HepG2 (cell line): Measurements from ENCODE around the gene CLIP2. TPM values are rescaled to one million over a fixed set of nuclear protein-coding genes. Genes with fewer than 3 reads are reported as not detected.
A peak's percentile ranks its signal among the peaks of the same experiment; 100 is the strongest.

ENCODE experiments used
- CHCHD3 ChIP-seq: sonication (generic); formaldehyde crosslinking; IDR thresholded peaks from 2 replicates; pipeline ENCODE4 v1.8.0; 2022; ENCODE audit warnings: mild to moderate bottlenecking, missing genetic modification reagents, moderate library complexity
- EEA1 ChIP-seq: sonication (generic); formaldehyde crosslinking; IDR thresholded peaks from 2 replicates; pipeline ENCODE4 v1.5.1; 2020; ENCODE audit warnings: mild to moderate bottlenecking, missing genetic modification reagents, borderline replicate concordance
- FOXA3 ChIP-seq: IDR thresholded peaks from 2 replicates; pipeline ENCODE4 v1.6.1; 2016; ENCODE audit warnings: missing genetic modification reagents, missing compliant biosample characterization
- GPN1 ChIP-seq: sonication (generic); formaldehyde crosslinking; IDR thresholded peaks from 2 replicates; pipeline ENCODE4 v1.5.1; 2020; ENCODE audit warnings: missing genetic modification reagents, borderline replicate concordance
- LRRFIP1 ChIP-seq: sonication (generic); formaldehyde crosslinking; conservative IDR thresholded peaks from 2 replicates; pipeline ENCODE4 v1.4.0; 2020; ENCODE audit warnings: missing genetic modification reagents
- NR2F6 ChIP-seq, 2 experiments: IDR thresholded peaks; 2 replicates each; pipeline ENCODE4 v1.6.1; 2016; ENCODE audit warnings: antibody characterized with exemption in 1 of 2, mild to moderate bottlenecking in 1 of 2
- REL ChIP-seq: sonication (generic); formaldehyde crosslinking; conservative IDR thresholded peaks from 2 replicates; pipeline ENCODE4 v1.8.0; 2022; ENCODE audit warnings: mild to moderate bottlenecking, missing genetic modification reagents, moderate library complexity
- UBTF ChIP-seq: sonication (generic); formaldehyde crosslinking; IDR thresholded peaks from 2 replicates; pipeline ENCODE4 v1.4.0; 2020; ENCODE audit warnings: mild to moderate bottlenecking, missing genetic modification reagents
- ZBTB43 ChIP-seq: sonication (generic); formaldehyde crosslinking; conservative IDR thresholded peaks from 2 replicates; pipeline ENCODE4 v1.4.0; 2020; ENCODE audit warnings: missing genetic modification reagents
- ZBTB7A ChIP-seq: sonication (generic); formaldehyde crosslinking; IDR thresholded peaks from 2 replicates; pipeline ENCODE4 v1.8.0; 2022; ENCODE audit warnings: mild to moderate bottlenecking, missing genetic modification reagents
- ZMAT3 ChIP-seq: sonication (generic); formaldehyde crosslinking; conservative IDR thresholded peaks from 2 replicates; pipeline ENCODE4 v1.7.0; 2021; ENCODE audit warnings: missing genetic modification reagents
- ZNF530 ChIP-seq: sonication (generic); formaldehyde crosslinking; IDR thresholded peaks from 2 replicates; pipeline ENCODE4 v1.5.0; 2020; ENCODE audit warnings: low read depth, mild to moderate bottlenecking, missing genetic modification reagents
- ZNF574 ChIP-seq: sonication (generic); formaldehyde crosslinking; IDR thresholded peaks from 2 replicates; pipeline ENCODE4 v1.4.0; 2020; ENCODE audit warnings: missing genetic modification reagents
- ZSCAN29 ChIP-seq: sonication (generic); formaldehyde crosslinking; conservative IDR thresholded peaks from 2 replicates; pipeline ENCODE4 v1.4.0; 2020; ENCODE audit warnings: mild to moderate bottlenecking, missing genetic modification reagents
- polyA plus RNA-seq, 8 experiments: library from polyadenylated mRNA; depleted of rRNA in 3 of 8; stranded (reverse) in 7 of 8; unstranded in 1 of 8; fragments of >200 nt; fragmentation: Illumina TruSeq in 4 of 8; extraction: Trizol in 4 of 8; gene quantifications; 2 replicates each; pipeline versions ENCODE4 v1.2.1 to v1.2.3, GENCODE V29; 2011 to 2016; ENCODE audit warnings: low read depth in 4 of 8, missing spikeins in 1 of 8, mixed read lengths in 1 of 8; ENCODE audit not compliant: insufficient read depth in 1 of 8
- total RNA-seq, 5 experiments: library from RNA; depleted of rRNA; stranded (reverse); fragments of >200 nt; fragmentation: Illumina TruSeq; extraction: Trizol; gene quantifications; 2 replicates each; pipeline ENCODE4 v1.2.3, GENCODE V29; 2016; ENCODE audit warnings: low read depth in 1 of 5
- TF ChIP-seq, protein P1 (sequence below): IDR thresholded peaks from 2 replicates; pipeline ENCODE4 v1.6.1; 2012; ENCODE audit warnings: low read length, improper control_type of control experiment

Gene CLIP2
- total and polyA plus RNA-seq, 2 of the 13 experiments (the other 11 are each of a cell fraction or from before 2014, with no cell fraction given): 6.5 to 17.4 TPM

DNA sequence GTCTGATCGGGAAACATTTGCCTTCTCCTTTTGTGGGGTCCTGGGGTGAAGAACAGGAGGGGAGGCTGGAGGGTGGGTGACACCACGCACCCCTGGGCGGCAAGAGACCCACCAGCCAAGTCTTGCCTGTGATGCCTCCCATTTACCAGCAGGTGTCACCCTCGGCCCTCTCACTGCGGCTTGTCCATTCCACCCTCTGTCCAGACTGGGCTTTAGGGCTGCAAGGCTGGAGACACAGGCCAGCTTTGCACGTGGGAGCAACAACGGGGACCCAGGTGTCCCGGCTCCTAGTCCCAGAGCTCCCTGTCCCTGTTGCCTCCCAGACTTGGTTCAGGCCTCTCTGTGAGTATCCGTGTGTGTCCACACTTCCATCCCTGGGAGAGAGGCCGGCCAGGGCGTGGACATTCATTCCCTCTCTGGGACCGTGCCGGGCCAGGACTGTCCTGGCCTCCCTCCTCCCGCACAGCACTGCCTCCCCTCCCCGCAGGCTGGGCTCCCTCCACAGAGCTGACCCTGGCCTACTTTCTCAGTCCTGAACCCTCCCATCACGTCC is 128.3 kb downstream of the CLIP2 start (continued):
- TF ChIP-seq UBTF (CRISPR knock-in tag): 0 out of 2 replicates have a peak, but pooled peaks have one; percentile 26
- TF ChIP-seq FOXA3: 0 out of 2 replicates have a peak, but pooled peaks have one; percentile 19
- no peak for TF ChIP-seq NR2F6 (IDR thresholded peaks at IDR 0.05)
- TF ChIP-seq NR2F6 (CRISPR knock-in tag; IDR thresholded peaks at IDR 0.05): peak; percentile 50; the same call in 1 of the 2 replicates
- 0 out of 2 replicates have a peak, but pooled peaks have one; percentile 43 for TF ChIP-seq ZBTB7A (CRISPR knock-in tag)
- TF ChIP-seq REL: no peak
- TF ChIP-seq EEA1 (CRISPR knock-in tag): no peak
- TF ChIP-seq ZMAT3: no peak
- TF ChIP-seq LRRFIP1 (CRISPR knock-in tag): no peak
- no peak for TF ChIP-seq ZBTB43 (CRISPR knock-in tag)
- no peak for TF ChIP-seq GPN1 (CRISPR knock-in tag)
- TF ChIP-seq, protein P1, sequence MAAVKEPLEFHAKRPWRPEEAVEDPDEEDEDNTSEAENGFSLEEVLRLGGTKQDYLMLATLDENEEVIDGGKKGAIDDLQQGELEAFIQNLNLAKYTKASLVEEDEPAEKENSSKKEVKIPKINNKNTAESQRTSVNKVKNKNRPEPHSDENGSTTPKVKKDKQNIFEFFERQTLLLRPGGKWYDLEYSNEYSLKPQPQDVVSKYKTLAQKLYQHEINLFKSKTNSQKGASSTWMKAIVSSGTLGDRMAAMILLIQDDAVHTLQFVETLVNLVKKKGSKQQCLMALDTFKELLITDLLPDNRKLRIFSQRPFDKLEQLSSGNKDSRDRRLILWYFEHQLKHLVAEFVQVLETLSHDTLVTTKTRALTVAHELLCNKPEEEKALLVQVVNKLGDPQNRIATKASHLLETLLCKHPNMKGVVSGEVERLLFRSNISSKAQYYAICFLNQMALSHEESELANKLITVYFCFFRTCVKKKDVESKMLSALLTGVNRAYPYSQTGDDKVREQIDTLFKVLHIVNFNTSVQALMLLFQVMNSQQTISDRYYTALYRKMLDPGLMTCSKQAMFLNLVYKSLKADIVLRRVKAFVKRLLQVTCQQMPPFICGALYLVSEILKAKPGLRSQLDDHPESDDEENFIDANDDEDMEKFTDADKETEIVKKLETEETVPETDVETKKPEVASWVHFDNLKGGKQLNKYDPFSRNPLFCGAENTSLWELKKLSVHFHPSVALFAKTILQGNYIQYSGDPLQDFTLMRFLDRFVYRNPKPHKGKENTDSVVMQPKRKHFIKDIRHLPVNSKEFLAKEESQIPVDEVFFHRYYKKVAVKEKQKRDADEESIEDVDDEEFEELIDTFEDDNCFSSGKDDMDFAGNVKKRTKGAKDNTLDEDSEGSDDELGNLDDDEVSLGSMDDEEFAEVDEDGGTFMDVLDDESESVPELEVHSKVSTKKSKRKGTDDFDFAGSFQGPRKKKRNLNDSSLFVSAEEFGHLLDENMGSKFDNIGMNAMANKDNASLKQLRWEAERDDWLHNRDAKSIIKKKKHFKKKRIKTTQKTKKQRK: no peak
- no peak; the same call in 1 of the 2 replicates for TF ChIP-seq ZNF574 (CRISPR knock-in tag)
- no peak for TF ChIP-seq CHCHD3 (CRISPR knock-in tag)
- no peak for TF ChIP-seq ZNF530 (CRISPR knock-in tag)
- no peak for TF ChIP-seq ZSCAN29 (CRISPR knock-in tag)
